HG02610 (cell line): Measurements from ENCODE around the gene RXFP4.
"Not testable (repeated sequence)": the region's sequence is repeated elsewhere in the genome, so short reads cannot be mapped to it uniquely, and the experiment has no call there.

Source experiments
- ATAC-seq: cut with Tn5 transposase; IDR thresholded peaks from one replicate; pipeline ENCODE4 v1.9.1; 2021; ENCODE audit warnings: mild to moderate bottlenecking, moderate library complexity; ENCODE audit not compliant: unreplicated experiment

The RXFP4 gene

GRCh38 chr1:155929057-155929456 is 12.4 kb upstream of the RXFP4 start:
- ATAC-seq, result no peak

- ATAC-seq, result not testable (repeated sequence)
Measured at GRCh38 chr1:155930725-155931124, 10.7 kb upstream of the RXFP4 start.

- no peak for ATAC-seq
Measured at GRCh38 chr1:155931332-155932038, 10.0 kb upstream of the RXFP4 start.

GRCh38 chr1:155932081-155932480 is 9.4 kb upstream of the RXFP4 start:
- ATAC-seq, result no peak

- no peak for ATAC-seq
Measured at GRCh38 chr1:155932487-155932886, 9.0 kb upstream of the RXFP4 start.

GRCh38 chr1:155933591-155934096 is 7.8 kb upstream of the RXFP4 start:
- no peak for ATAC-seq

GRCh38 chr1:155934097-155934935 is 7.1 kb upstream of the RXFP4 start, which contains the start of gene KHDC4:
KHDC4 (minus strand) TSS chr1:155934413; CDS start chr1:155934373, 40 bp downstream.
- ATAC-seq, result peak; percentile 91

- no peak for ATAC-seq
Measured at GRCh38 chr1:155934936-155935590, 6.4 kb upstream of the RXFP4 start.

GRCh38 chr1:155938220-155938627 is 3.2 kb upstream of the RXFP4 start:
- no peak for ATAC-seq

GRCh38 chr1:155940482-155940992 is 901 bp upstream of the RXFP4 start:
- no peak for ATAC-seq

- no peak for ATAC-seq
Measured at GRCh38 chr1:155941845-155942531, 550 bp downstream of the RXFP4 start.

GRCh38 chr1:155942578-155943141 is 1.2 kb downstream of the RXFP4 start:
- no peak for ATAC-seq

GRCh38 chr1:155944444-155944799 is 3.0 kb downstream of the RXFP4 start:
- no peak for ATAC-seq

GRCh38 chr1:155946633-155947219 is 5.3 kb downstream of the RXFP4 start:
- ATAC-seq, result no peak

- ATAC-seq, result no peak
Measured at GRCh38 chr1:155947292-155947691, 5.9 kb downstream of the RXFP4 start.

- no peak for ATAC-seq
Measured at GRCh38 chr1:155947741-155948140, 6.3 kb downstream of the RXFP4 start.

- no peak for ATAC-seq
Measured at GRCh38 chr1:155950829-155951228, 9.4 kb downstream of the RXFP4 start.

GRCh38 chr1:155951753-155952504 is 10.5 kb downstream of the RXFP4 start:
- no peak for ATAC-seq

GRCh38 chr1:155952505-155952890 is 11.1 kb downstream of the RXFP4 start:
- ATAC-seq, result no peak
